HG03139 (cell line): ENCODE results near the gene TMEM208.
A peak's percentile ranks its signal among the peaks of the same experiment; 100 is the strongest.

Source experiments
- ATAC-seq: cut with Tn5 transposase; IDR thresholded peaks from one replicate; pipeline ENCODE4 v1.9.1; 2021; ENCODE audit not compliant: unreplicated experiment

Gene TMEM208

DNA sequence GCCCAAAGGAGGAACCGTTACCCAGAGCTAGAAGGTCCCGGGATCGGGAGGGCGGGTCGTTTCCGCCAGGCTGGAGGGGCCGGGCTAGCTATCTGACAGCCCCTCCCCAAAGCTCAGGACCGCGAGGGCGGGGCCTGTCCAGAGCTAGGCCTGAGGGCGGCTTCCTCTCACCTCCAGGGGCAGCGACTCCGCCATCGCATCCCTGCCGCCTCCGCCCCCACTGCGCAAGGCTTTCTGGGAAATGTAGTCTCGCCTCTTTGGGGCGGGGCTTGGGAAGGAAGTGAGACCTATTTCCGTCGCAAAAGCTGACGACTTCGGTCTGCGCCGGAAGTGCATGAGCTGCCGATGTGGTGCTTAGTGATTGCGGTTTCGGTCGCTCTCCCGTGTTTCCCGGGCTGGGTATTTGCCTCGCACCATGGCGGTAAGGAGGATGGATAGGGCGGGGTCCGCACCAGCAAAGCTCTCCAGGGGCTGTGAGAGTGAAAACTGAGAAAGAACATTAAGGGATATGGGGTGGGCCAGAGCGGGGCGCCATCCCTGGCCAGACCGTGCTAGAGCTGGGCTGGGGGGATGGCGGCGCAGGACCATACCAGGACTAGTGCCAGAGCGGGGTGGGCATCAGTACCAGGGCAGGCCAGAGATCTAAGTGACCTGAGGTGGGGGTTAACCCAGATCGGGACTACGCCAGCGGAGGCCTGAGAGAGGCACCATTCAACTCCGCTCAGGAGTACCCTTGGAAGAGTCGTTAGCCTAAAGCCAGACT lies at the start of gene TMEM208:
Gene TMEM208, plus strand, starts transcription at position 327 of the 763 bp plus-strand sequence. Its CDS starts 89 bp downstream, at position 416.
- ATAC-seq, result peak; percentile 92

DNA sequence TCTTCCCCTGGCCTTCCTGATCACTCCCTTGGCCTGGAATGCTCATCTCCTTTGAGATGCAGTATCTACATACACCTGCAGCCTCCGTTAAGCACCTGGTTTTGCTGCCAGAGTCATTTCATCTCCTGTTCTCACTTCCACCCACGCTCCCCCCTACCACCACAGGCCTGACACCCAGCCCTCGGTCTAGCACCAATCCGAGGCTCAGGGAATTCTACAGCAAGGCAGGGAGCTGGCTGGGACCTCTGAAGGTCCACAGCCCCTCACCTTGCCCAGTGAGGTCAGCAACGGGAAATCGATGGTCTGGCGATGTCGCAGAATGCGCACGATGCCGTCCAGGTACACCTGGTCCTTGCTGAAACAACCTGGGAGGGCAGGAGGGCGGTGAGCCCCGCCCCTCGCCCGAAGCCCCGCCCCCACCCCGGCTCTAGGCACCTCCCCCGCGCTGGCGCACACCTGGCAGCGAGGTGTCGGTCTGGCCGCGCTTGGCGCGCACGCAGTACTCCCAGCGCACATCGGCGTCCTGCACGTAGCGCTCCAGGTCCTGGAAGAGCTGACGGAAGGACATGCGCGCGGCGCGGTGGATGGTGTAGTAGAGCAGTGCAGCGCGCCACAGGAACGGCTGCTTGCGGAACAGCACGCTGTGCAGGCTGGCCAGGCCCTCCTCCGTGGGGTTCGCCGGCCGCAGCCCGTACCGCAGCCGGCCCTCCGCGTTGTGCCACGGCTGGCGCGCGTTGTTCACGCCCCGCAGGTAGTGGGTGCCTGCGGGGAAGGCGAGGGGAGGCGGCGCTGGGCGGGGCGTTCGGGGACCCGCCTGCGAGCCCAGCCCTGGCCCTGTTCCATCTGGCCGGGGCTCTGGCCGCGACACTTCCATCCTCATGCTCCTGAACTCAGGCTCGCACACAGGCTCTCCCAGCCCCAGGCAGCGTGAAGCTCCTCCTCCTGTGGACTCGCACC lies 48.9 kb upstream of the TMEM208 start:
- ATAC-seq, result no peak

DNA sequence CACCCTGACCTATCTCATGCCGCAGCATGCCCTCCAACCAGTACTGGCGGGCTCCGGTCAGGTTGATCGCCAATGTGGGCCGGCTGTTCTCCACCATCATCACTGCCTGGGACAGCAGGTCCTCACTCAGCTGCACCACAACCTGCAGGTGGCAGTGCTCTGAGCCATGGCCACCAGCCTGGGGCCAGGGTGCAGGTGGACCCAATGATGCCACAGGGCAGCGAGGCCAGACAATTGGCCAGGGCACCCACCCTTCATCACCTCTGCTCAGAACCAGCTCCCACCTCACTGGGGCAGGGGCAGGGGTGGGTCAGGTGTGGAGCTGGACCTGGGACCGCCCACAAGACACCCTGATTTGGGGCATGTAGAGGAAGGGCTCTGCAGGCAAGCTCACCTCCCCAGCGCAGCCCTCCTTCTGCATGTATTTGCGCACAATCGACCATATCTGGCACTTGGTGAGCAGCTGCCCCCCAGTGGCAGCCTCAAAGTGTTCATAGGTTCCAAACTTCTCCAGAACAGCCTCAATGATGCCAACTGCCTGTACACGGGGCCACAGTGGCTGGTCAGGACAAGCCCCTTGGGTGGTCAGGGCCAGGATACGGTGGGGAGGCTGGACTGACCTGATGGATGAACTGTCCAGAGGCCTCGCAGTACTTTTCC lies 47.4 kb upstream of the TMEM208 start:
- no peak for ATAC-seq

DNA sequence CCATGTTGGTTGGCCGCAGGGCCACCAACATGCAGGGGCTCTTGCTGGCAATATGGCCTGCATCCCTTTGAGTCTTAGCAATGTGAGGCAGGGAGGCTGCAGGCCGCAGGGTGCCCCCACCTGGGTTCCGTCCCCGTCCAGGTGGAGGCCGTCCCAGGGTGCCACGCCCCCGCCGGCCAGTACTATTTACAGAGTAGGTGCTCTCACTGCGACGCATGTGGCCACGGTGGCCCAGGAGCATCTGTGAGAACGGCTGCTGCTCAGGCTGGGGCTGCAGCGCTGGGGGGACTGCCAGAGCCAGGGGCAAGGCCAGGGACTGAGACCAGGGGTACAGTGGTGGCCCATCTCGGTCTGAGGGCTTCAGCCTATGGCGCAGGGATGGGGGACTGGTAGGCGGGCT lies 46.8 kb upstream of the TMEM208 start:
- no peak for ATAC-seq

DNA sequence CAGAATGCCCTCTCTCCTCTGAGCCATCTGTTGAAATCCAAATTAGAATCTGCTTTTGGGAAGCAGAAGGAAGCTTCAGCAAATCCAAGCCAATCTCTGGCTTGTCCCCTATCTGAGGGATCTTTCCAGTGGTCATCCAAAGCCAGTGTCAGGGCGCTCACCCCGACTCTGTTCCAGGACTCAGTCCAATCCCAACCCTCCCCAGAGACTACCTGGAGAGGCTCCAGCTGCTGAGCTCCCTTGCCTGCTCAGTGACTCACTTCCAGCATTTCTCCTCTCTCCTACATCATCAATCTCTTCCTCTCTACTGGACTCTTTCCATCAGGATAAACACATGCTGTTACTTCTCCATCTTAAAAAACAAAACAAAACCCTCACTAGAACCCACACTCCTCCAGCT lies 45.6 kb upstream of the TMEM208 start:
- no peak for ATAC-seq

DNA sequence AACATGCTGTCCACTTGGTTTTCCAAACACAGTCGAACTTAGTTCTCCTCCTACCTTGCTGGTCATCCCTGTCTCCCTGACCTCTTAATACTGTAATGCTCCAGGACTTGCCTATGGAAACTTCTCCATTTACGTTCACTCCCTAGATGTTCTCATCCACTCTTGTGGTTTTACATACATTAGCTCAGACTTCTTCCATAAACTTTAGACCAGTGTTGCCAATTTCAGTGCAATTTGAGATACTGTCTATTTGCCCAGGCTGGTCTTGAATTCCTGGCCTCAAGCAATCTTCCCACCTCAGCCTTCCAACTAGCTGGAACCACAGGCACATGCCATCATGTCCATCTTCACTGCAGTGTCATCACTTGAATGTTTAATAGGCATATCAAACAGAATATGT lies 44.6 kb upstream of the TMEM208 start:
- ATAC-seq, result no peak

DNA sequence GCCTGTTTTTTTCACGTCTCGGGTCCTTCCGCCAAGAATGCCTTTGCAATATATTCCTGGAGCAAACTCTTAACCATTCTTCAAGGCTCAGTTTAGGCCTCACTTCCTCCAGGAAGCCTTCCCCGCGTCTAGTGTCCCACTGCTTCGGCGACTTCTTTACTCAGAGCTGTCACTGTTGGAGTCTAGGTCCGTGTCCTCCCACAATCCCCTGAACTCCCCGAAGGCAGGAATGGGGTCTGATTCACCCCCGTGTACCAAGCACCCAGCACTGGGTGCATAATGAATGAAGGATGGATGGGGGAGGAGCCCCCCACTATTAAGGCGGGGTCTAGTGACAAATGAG lies 43.7 kb upstream of the TMEM208 start:
- ATAC-seq, result no peak

DNA sequence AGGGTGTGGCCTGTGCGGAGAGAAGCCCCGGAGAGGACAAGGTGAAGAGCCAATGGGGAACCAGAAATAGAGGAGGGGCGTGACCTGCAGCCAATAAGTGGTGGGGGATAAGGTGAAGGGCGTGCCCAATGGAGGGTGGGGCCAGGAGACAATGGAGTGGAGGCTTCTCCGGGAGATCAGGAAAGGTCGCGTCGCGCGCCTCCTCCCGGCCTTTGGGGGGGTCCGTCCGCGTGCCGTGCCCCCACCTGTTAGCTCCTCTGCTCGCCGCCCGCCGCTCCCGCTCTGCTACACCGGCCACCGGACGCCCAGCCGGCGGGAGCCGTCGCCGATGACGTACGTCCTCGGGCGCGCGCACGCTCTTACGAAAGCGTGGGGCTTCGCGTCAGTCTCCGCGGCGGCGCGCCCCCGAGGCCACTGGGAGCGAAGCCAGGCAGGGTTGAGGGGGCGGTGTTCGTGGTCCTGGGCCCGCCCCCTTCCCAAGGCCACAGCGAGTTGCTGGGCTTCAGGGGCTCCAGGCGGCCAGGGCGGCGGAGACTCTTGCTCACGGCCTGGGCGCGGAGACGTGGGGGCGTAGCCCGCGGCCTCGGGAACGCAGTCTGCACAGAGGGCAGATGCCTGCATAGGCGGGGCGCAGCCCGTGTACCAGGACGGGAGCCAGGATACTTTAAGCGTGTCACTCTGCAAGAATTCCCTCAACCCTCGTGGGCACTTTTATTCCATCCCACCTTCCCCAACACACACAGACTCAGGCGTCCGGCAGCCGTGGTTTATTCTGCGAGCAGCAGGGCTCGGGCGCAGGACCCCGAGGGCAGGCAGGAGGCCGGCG lies 43.1 kb upstream of the TMEM208 start, which contains the start of gene MATCAP1:
Gene MATCAP1, minus strand, starts transcription at position 337 of the 826 bp plus-strand sequence. CDS start 3,353 bp downstream, outside the sequence.
- peak; percentile 93 for ATAC-seq

DNA sequence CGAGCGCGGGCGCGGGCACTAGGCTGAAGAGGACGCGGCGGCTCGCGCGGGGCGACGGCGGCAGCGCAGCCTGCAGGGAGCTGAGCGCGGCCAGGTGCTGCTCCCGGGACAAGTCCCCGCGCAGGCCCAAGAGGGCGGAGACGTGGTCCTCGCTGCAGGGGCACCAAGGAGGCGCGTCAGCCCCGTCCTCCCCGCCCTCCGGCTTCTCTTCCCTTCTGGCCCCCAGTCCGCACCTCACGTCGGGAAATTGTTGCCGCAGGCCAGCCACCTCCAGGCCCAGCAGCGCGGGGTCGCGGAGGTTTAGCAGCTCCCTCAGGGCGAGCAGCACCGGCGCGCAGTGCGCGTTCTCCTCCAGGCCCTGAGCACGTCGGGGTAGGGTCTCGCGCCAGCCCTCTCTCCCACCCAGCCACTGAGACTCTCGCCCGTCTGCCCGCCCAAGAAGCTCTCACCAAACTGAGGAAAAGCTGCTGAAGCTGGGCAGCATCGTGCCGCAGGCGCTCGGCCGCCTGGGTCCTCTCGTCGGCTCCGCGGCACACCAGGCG lies 42.4 kb upstream of the TMEM208 start:
- no peak for ATAC-seq

DNA sequence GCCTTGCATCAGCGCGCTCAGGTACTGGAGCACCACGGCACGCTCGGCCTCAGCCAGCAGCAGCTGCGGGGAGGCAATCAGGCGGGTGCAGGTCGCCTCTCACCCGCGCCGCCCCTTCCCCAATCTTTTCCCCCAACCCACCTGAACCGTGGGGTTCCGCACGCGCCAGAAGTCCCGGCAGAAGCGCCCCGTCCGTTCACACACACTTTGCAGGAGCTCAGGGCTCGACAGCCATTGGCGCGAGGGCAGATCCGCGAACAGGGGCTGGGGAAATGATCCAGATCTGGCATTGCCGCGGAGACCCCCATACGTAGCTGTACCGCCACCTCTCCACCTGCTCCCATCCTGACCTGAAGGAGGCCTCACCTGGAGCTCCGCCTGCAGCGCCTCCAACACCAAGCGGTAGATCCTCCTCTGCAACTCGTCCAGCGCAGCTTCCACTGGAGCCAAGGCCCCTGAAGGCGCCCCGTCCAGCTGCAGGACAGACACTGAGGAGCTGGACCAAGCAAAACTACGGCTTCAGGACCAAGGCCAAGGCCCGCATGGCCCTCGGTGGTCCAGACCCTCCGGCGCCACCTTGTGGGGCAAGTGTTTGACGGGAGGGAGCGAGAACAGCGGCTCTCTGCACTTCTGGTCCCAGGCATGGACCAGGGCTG lies 41.8 kb upstream of the TMEM208 start:
- no peak for ATAC-seq

DNA sequence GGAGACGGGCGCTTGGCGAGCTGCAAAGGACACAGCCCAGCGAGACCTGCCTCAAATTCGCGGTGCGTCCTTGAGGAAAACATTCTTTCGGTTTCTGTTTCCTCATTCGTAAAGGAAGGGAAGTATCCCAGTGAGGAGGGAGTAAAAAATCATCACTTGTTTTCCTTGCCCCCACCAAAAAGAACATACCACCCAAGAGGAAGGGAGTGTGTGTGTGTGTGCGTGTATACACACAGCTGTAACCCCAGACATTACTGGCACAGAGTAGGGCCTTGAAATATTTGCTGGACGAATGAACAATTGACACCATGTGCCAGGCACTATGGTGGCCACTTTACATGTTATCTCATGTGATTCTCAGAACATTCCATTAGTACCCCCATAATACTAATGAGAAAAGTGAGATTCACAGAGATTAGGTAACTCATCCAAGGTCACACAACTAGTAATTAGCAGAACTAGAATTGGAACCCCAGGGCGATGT lies 41.2 kb upstream of the TMEM208 start:
- no peak for ATAC-seq

DNA sequence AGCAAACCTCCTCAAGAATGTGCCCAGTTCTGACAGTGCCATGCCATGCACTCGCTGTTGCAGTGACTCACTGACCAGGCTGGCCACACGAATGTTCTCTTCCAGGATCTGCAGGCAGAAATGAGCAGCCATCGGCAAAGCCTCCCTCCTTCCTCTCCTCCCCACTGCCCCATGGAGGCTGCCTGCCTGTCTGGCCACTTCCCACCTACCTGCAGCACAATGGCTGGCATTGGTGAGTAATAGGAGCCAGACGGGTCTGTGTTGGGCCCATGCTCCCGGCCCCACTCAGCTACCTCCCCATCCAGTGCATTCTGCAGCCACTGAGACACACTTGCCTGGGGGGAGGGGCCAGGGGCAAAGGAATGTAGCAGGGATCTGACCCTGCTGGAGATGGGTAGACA lies 40.4 kb upstream of the TMEM208 start:
- no peak for ATAC-seq

DNA sequence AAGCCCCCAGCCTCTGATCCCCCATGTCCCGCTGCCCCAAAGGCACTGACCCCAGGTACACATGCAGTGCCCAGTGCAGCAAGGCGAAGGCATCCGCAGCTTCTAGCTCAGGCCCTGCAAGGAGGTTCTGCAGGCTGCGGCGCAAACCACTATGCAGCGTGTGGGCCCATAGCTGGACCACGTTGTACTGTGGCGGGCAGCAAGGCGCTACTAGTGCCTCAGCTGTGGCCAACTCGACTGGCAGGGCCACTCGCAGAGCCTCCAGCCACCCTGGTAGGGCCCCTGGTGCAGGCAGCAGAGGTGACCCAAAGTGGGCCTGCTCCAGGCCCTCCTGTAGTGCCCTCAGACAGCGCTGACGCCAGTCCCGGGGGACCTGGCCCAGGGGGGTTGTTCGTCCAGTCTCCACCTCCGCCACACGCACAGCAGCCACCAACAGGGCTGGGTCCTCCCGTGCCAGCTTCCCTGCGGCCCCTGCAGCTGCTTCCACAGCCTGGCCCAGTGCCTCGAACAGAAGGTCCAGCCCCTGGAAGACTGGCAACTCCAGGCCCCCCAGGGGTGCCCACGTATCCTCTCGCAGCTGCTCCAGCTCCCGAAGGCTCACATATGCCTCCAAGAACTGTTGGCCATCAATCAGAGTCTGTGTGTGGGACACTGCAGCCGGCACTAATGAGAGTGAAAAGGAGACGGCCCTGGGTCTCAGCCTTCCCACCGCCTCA lies 39.6 kb upstream of the TMEM208 start:
- no peak for ATAC-seq

DNA sequence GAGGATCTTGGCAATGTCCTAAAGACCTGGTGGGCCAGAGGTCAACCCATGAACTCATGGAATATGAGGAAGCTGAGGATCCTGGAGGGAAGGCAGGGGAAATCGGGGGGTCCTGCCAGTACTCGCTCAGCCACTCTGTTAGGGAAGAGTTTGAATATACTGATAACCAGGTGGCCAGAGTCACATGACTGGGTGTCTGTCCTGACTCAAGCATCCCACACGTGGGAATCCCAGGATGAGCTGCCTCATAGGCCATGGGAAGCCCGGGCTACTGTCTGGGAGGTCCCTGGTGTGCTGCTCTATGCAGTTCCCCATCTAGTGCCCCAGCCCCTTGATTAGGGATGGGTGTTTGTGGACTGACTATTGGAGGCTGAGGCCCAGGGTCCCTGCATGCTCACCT lies 38.6 kb upstream of the TMEM208 start:
- ATAC-seq, result no peak

DNA sequence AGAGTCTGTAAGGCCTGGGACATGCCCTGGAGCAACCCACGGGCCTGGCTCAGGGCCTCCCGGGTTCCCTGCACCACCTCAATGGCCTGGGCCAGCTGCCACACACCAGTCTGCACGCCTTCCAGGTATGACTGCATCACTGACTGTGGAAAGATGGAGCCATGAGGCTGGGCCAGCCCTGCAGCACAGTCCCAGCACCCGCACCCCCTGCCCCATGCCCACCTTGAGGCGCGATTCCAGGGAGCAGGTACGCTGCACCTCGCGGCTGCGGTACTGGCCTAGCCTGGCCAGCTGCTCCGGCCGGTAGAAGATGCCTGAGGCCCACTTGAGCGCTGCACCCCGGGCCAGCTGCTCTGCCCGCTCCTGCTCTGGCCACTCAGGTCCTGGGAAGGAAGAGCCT lies 38.1 kb upstream of the TMEM208 start:
- no peak for ATAC-seq

DNA sequence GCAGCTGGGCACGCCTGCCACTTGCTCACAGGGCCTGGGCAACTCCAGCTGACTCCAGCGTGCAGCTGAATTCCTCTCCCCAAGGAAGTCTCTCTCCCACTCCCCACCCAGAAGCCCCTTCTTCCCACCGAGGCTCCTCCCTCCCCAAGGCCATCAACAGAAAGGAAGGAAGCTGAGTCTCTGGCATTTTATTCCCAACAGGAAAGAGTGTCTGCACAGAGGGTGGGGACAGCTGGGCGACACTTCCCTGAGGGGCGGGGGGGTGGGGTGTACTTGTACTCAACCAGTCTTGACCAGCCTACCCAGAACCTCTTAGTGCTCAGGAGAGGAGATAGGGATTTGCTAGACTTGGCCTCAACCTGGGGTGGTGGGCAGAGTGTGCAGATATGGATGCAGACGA lies 36.9 kb upstream of the TMEM208 start, which contains the start of gene EXOC3L1:
Gene EXOC3L1, minus strand, starts transcription at position 96 of the 400 bp plus-strand sequence. CDS start 460 bp downstream, outside the sequence.
- no peak for ATAC-seq

DNA sequence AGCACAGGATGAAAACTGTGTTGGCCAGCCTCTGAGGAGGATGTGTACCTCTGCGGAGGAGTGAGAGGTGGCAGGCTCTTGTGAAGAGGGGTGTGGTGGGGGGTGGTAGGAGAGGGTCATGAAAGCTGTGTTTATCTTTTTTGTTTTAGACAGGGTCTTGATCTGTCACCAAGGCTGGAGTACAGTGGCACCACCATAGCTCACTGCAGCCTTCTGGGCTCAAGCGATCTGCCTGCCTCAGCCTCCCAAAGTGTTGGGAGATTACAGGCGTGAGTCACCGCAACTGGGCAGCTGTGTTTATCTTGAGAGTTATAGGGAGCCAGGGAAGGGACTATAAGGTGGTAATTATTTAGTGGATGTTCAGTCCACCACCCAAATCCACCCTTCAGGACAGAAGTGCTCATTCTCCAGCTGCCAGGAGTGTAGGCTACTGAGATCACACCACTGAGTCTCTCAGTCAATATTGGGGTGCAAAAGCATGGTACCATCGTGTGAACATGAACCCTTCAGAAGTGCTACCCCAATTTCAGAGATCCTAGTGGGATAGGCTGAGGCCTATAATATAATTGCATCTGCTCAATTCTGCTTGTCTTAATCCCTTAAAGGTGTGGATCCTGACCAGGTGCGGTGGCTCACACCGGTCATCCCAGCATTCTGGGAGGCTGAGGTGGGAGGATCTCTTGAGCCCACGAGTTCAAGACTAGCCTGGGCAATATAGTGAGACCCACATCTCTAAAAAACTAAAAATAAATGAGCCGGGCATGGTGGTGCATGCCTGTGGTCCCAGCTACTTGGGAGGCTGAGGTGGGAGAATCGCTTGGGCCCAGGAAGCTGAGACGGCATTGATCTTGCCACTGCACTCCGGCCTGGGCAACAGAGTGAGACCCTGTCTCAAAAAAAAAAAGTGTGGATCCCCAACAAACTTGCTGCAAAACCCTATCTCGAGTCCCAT lies 36.2 kb upstream of the TMEM208 start:
- no peak for ATAC-seq
